Stimulated activated CD4-positive, alpha-beta T cell treated with anti-CD3 and anti-CD28 coated beads, Interleukin-12 subunit alpha, Interleukin-12 subunit beta, amount 100 ng/mL, for 4 hours (primary cell): ENCODE results near the gene RAET1E.
A peak's percentile ranks its signal among the peaks of the same experiment; 100 is the strongest.
"Not testable (repeated sequence)": the region's sequence is repeated elsewhere in the genome, so short reads cannot be mapped to it uniquely, and the experiment has no call there.

Experiments used
- DNase-seq: peaks from one replicate; pipeline ENCODE4 v3.0.0-alpha.2; 2020

RAET1E gene

DNA sequence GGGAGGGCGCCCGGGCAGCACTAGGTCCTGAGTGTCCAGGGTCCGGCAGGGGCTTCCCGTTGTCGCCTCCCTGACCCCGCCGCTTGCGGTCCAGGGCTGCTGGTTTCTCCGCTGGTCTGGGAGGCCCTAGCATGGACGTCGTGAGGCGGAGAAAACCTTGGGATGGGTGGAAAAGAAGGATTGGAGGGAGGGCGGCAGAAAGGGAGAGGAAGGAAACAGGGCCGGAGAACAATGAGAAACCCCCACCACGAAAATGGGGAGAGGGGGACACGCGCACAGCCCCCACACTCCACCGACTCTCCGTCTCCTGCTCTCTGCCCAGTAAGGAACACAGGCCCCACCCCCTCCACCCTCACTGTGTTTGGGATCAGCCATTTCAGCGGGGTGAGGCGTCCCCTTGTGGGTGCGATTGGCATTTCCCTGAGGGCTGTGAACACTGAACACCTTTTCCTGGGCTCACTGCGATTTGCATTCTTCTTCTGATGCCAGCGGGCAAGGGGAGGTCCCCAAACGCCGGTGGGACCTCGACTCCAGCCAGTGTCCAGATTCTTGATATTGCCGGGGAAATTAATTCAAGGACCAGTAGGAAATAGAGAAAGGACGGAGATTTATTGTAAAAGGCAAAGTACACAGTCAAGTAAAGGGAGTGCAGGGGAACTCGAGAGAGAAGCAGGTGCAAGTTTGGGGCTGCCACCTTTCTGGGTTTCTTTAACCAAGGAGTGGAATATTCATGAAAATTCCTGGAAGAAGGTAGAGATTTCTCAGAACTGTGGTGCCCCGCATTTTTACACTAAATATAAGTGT is 28.3 kb upstream of the RAET1E start:
- DNase-seq: peak; percentile 70

DNA sequence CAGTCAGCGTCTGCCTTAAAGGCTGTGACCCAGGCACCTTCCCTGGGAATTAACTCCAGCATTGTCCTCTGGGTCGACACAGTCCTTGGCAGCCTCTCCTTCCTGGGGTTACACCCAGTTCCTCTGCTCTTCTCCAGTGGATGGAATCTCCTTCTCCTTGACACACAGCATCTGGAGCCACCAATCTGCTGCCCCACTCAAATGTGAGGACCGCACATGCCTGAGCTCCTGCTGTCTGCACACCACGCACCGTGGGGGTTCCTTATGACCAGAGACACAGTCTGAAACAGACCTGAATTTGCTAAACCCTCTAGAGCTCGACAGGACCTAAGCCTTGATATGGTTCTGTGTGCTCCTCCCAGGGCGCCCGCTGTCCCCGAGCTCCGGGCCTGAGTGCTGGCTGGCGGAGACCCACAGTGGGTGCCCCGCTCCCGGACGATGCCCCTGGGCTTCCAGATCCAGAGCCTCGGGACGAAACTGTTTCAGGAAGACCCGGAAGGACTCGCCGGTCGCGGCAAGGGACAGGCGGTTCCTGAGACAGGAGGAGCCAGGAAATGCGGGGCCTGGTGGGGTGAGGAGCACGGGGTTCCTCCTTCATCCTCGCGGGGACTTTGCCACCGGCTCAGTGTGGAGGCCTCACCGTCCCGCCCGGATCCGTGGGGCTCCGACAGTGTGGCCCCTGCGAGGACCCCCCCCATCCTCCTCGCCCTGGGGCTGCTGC is 27.5 kb upstream of the RAET1E start:
- no peak for DNase-seq

DNA sequence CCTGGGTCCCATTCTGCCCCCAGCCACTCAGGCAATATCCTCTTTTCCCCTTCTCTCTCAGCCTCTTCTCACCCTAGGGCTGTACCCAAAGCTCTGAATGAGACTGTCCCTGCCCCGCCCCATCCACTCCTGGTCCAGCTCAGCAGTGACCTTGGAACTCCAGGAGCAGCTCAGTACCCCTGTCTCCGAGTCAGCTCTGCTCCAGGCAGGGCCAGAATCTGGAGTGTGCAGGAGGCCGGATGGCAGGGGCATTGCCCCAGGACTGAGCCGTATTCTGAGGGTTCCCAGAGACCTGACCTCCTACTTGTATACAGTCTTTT is 27.0 kb upstream of the RAET1E start:
- DNase-seq: no peak

DNA sequence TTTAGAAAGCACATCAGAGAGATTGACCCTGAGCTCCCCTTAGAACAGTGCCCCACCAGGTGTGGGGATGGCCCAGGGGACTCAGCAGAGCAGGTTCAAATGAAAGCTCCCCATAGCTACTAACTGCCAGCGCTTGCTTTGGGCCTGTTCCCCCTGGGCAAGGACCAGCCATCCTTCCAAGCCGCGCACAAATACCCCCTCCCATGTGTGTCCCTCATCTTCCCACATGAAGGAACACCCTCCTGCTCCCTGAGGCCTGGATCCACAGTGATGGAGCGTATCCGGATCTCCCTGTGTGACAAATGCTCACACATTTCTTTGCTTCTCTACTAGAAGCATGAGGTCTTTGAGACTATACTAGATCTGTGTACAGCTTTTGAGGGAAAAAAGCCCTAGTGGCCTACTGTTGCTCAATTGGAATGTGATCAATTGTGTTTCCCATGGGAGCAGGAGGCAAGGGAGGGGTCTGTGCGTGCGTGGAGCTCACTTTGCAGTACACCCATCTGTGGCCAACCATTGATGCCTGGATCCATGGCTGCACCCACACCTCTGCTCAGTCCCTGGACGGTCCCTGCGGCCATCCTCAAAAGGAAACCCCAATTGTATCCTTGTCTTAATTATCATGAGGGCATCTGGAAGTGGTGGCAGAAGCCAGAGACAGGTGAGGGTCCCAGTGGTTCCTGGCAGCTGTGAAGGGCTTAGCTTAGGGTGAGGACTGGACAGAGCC is 26.5 kb upstream of the RAET1E start:
- no peak for DNase-seq

DNA sequence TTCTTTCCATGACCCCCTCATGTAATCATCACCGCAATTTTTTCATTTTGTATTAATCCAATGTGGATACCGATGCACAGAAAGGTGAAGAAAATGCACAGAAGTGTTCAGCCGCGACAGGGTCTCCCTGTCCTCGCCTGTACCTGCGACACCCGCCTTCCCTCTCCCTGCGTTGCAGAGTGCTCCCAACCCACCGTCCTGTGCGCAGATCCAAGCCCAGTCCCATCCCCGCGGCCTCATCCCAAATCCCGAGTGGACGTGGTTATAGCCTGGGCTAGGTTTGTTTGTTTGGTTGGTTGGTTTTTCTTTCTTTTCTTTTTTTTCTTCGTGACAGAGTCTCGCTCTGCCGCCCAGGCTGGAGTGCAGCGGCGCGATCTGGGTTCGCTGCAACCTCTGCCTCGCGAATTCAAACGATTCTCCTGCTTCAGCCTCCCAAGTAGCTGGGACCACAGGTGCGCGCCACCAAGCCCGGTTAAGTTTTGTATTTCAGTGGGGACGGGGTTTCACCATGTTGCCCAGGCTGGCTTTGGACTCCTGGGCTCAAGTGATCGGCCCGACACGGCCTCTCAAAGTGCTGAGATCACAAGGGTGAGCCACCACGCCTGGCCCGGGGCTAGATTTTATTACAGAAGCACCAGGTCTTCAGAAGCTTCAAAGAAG is 25.5 kb upstream of the RAET1E start:
- DNase-seq: no peak

DNA sequence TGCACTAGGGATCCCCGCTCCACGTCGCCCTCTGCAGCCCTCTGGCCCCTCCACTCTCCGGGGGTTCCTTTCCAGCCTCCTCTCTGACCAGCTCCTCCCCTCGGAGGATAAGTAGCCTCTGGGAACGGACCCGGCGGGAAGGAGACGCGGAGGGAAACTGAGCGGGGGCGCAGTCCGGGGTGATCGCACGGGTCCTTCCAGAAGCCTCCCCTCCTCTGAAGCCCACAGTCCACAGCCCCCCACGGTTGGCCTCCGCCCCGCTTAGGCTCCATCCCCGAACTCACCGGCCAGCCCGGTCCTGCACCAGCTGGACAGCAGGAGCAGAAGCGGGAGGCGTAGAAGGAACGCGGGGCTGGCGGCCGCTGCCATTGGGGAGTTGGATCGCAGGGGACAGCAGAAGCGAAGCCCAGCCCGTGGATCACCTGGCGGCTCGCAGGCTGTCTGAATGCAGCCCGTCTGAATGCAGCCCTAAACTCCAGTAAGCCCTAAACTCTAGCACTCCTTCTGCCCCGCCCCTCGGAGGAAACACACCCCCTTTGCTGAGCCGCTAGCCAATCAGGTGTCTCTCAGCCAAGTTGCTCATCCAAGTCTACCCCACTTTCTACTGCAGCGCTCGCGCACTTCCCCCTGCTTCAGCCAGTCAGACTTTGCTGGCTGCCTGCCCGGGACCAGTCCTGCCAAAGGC is 24.9 kb upstream of the RAET1E start, which contains the start of gene RAET1G:
TSS of gene RAET1G (minus strand) at position 480 of the 685 bp plus-strand sequence. CDS start at position 369, 111 bp downstream.
- DNase-seq: peak; percentile 76

DNA sequence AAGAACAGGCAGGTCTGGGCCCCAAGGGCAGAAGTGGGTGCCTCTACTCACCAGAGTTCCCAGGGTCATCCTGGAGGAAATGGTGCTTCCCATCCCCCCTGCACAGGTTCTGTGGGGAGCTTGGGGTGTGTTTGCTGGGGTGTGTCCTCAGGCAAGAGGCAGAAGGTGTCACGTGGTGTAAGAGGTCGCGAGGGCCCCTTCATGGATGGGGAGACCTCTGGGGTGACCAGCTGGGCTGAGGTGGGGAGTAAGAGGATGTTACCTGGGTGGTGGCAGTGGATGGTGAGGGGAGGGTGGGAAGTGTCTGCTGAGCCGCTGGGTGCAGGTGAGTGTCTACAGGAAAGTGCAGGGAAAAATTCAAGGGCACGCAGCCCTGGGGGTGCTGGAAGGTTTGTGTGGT is 24.2 kb upstream of the RAET1E start:
- not testable (repeated sequence) for DNase-seq

DNA sequence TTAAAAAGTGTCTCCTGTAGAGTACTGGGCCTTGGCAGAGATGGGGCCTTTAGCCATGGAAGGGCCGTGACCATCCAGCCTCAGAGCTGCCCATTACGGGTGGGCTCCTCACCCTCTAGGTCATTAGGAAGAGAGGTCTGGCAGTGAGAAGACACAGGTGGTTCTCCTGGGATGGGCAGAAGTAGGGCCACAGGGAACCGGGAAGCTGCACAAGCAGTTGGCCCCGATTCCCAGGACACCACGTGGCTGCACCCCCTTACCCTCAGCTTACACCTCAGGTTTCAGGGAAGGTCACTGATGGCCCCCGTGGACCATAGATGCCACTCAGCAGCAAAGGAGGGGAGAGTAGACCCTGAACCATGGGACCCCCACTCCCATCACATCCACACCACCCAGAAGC is 23.4 kb upstream of the RAET1E start:
- DNase-seq: no peak

DNA sequence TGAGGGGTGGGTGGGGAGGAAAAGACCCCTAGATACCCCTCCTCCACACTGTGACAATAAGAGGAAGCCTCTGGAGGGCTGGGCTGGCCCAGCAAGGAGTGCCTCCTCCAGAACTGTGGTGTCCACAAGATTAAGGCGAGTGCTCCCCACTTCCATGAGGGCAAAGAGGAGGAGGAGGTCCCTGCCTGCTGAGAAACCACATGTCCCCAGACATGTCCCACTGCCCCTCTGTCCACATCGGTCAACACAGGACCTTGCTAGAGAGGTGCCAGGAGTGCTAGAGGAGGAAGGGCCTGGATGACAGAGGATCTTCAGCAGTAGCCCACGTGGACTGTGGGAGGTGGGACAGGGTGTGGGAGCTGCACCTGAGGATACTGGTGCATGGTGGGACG is 21.9 kb upstream of the RAET1E start:
- no peak for DNase-seq

DNA sequence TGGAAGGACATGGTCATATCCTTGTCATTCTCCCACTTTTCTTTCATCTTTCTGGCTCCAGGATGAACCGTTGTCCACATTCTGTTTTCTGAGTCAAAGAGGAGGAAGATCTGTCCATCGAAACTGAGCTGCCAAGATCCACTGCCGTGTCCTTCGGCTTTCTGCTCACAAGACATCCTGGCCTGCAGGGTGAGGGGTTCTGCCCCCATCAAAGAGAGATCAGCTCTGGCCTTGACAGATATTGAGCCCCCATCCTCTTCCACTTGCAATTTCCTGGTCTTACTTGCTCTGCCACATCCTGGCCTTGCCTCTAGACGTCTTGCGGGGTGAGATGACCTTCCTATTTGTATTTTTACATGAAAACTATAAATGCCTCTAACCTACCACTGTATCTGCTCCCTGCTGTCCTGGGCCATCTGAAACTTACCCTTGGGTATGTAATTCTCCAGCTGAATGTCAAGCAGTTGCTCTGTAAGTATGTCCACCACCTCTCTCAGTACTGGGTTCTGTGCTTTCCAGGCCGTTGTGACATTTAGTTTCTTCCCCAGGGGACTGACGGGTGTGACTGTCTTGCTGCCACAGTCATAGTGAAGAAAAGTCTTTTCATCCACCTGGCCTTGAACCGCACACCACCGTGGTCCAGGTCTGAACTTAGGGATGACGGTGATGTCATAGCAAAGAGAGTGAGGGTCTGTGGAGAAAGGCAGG is 21.4 kb upstream of the RAET1E start:
- not testable (repeated sequence) for DNase-seq

DNA sequence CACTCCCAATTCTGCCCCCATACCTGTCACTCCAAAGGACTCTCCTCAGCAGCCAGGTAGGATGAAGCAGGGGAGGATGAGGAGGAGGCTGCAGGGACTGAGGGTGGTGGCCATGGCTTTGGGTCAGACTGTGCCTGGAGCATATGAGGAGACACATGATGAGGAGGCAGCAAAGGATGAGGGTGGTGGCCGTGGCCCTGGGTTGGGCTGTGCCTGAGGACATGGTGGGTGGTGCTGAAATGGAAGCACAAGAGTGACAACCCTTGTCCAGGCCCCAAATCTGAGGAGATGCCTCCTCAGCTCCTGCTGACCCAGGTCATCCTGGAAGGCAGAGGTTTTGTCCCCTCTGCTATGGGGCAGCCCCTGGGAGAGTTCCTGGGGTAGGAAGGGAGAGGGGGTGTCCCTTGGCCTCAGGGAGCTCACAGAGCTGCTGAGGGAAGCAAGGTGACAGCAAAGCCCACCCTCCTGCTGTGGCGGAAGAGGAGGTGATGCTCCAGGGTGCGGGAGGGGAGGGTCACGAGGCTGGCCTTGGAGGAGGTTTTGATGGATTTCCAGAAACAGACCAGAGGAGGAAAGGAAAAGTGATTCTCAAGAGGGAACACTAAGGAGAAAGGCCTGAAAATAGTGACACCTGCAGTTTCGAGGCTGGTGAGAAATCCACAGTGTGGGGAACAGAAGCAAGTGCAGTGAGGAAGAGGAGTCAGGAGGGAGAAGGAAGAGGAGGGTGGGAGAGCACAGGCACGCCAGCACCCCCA is 20.4 kb upstream of the RAET1E start:
- no peak for DNase-seq

DNA sequence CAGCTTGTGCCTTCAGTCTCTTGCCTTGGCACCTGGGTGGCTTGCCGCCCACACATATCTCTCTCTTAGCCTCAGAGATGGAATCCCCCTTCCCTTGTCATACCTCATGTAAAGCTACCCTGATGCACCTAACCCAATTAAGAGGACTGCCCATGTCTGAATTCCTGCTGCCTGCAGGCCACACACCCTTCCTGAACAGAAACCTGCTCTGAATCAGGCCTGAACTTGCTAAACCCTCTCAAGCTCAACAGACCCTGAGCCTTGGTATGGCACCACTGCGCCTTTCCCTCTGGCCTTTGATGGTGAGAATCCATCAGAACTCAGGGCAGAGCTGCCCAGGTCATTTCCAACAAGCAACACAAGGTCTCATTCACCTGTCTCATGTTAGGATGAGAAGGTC is 19.8 kb upstream of the RAET1E start:
- no peak for DNase-seq

DNA sequence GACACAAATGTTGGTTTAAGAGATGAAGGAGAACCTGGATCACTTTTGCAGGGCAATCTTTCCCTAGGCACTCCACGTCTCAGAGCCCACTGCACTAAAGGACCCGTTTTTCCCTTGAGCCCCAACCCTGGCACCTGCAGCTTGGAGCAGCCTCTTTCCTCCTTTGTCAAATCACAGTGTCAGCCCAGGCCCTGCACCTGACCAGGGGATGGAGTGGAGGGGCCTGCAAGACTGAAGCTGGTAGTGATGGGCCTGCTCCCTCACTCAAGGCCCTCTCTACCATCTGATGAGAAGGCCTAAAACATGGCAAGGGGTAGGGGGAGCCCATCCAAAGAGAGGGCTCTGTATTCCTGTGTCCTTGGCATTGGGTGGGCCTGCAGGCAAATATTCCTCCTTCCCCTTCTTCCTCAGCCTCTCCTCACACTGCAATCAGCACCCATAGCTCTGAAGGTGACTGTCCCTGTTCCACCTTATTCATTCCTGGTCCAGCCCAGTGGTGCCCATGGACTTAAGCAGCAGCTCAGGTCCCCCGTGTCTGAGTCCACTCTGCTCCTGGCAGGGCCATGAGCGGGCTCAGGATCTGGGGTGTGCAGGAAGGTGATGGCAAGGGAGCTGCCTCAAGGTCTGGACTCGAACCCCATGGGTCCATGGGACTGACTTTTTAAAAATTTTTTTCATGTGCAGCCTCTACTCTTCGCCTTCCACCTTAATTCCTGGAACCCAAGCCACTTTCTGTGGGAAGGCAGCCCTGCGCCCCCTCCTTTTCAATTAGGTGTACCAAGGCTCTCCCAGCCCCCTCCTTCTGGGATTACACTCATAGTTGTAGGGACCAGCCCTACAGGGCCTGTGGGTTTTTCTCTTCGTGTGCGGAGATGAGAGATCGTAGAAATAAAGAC is 18.3 kb upstream of the RAET1E start:
- DNase-seq: no peak

DNA sequence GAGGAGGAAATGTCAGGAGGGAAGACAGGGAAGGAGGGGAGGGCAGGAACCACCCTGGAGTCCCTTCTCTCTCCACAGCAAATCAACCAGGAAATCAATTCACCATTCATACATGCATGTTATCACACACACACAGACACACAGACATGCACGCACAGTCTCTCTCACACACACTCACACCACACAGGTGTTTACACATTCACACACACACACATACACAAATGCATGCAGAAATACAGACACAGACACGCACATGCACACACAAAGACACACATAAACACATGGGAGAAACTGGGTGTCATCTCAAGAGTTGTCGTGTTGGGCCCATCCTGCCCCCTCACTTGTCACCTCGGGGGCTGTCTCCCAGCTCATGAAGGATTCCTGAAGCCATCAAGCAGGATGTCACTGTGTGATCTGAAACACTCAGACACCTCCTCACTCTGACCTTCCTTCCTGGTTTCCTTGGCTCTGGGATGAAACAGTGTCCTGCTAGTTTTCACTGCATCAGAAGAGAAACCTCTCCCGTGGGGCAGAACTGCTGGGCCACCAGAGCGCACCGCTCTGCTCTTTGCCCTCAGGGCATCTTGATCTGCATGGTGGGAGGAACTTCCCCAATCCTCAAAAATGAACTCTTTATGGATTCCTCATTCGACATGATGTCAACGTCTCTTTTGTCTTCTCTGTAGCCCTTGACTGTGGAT is 15.8 kb upstream of the RAET1E start:
- DNase-seq: no peak

DNA sequence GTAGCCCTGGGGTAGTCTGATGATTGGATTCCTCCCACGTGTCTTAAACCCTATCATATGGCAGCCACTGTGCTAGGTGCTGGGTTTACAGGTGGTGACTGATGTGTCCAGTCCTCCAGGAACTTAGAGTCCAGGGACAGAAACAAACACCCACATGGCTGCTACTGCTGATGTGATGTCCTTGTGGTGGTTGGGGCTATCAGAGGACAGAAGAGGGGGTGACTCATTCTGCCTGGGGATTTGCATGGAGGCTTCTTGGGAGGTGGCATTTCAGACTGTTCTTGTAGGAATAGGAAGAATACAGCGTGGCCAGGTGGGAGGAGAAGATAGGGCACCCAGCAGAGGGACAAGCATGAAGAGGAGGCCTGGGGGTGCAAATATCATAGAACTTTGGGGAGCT is 15.2 kb upstream of the RAET1E start:
- no peak for DNase-seq

DNA sequence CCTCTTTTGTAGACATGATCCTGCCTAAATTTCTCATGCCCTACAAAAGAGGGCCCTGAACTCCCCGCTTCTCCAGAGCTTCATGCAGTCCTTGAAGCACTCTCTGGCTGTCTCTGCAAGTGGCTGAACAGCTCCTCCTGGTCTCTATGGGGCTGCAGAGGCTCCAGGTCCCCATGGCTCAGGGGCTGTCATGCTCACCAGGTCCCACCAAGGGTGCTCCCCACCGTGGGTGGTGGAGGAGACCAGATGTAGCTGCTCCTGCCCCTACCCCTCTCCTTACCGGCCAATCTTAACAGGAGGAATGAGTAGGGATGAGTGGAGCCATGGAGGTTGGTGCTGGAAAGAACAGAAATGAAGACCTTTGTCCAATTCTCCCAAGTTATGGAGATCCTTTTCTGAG is 14.8 kb upstream of the RAET1E start:
- DNase-seq: not testable (repeated sequence)

DNA sequence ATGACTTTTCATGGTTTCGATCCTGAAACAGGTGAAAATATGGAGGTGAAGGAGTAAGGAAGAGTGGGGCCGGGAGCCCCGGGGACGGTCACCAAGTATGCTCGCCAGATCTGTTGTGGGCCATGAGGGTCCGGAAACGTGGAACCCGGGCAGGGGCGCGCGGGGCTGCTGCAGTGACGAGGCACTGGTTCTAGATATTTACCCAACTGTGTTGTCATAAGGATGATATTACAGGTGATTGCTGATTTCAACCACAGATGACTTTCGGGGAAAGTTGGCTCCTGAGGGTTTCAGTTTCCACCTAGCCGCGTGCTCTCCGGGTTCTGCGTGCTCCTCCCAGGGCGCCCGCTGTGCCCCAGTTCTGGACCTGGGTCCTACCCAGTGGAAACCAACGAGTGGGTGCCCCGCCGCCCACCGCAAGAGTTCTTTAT is 12.8 kb upstream of the RAET1E start:
- no peak for DNase-seq

DNA sequence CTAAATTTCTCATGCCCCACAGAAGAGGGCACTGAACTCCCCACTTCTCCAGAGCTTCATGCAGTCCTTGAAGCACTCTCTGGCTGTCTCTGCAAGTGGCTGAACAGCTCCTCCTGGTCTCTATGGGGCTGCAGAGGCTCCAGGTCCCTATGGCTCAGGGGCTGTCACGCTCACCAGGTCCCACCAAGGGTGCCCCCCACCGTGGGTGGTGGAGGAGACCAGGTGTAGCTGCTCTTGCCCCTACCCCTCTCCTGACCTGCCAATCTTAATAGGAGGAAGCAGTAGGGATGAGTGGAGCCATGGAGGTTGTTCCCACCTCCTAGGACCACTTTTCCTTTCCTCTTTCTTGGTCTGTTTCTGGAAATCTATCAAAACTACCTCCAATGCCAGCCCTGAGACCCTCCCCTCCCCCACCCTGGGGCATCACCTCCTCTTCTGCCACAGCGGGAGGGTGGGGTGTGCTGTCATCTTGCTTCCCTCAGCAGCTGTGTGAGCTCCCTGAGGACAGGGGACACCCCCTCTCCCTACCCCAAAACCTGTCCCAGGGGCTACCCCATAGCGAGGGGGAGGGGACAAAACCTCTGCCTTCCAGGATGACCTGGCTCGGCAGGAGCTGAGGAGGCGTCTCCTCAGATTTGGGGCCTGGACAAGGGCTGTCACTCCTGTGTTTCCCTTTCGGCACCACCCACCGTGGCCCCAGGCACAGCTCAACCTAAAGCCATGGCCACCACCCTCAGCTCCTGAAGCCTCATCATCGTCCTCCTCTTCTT is 12.0 kb upstream of the RAET1E start:
- DNase-seq: no peak

DNA sequence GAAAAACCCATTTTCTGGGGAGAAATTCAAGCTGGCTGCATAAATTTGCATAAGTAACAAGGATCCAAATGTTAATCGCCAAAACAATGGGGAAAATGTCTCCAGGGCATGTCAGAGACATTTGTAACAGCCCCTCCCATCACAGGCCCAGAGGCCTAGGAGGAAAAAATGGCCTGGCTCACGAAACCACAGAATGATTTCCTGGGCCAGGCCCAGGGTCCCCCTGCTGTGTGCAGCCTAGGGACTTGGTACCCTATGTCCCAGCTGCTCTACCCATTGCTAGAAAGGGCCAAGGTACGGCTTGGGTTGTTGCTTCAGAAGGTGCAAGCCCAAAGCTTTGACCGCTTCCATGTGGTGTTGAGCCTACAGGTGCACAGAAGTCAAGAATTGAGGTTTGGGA is 10.6 kb upstream of the RAET1E start:
- DNase-seq: not testable (repeated sequence)
